GM12873 (cell line): ENCODE results near the gene GABARAP.
A peak's percentile ranks its signal among the peaks of the same experiment; 100 is the strongest.

Experiments used
- CTCF ChIP-seq: IDR thresholded peaks from 2 replicates; pipeline ENCODE4 v1.5.1; 2012; ENCODE audit warnings: low read depth, mild to moderate bottlenecking, moderate library complexity, low read length, control low read depth; ENCODE audit not compliant: insufficient read depth; ENCODE audit errors: missing control alignments

Gene GABARAP

DNA sequence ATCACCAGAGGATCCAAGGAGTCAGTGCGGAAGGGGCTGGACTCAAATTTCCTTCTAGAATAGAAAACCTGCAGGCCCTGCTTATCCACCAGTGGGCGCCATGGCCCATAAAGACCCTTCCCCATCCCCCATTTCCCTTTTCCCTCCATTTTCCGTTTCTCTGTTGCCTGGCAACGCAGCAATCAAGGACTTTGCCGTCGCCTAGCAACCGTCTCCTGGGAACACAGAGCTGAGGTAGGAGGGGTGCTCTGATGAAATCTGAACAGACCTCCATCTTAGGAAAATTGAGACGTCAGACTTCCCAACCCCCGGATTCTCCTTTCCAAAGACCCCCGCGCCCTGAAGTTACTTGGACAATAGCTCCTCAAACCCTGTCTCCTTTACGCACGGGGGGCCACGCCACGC lies 28.4 kb downstream of the GABARAP start:
- TF ChIP-seq CTCF = peak; percentile 59

- TF ChIP-seq CTCF = no peak
Observed at GRCh38 chr17:7211491-7212273, 30.6 kb downstream of the GABARAP start.

GRCh38 chr17:7208754-7209460 lies 33.3 kb downstream of the GABARAP start:
- TF ChIP-seq CTCF = no peak

- TF ChIP-seq CTCF = no peak
Observed at GRCh38 chr17:7208027-7208571, 34.1 kb downstream of the GABARAP start.

DNA sequence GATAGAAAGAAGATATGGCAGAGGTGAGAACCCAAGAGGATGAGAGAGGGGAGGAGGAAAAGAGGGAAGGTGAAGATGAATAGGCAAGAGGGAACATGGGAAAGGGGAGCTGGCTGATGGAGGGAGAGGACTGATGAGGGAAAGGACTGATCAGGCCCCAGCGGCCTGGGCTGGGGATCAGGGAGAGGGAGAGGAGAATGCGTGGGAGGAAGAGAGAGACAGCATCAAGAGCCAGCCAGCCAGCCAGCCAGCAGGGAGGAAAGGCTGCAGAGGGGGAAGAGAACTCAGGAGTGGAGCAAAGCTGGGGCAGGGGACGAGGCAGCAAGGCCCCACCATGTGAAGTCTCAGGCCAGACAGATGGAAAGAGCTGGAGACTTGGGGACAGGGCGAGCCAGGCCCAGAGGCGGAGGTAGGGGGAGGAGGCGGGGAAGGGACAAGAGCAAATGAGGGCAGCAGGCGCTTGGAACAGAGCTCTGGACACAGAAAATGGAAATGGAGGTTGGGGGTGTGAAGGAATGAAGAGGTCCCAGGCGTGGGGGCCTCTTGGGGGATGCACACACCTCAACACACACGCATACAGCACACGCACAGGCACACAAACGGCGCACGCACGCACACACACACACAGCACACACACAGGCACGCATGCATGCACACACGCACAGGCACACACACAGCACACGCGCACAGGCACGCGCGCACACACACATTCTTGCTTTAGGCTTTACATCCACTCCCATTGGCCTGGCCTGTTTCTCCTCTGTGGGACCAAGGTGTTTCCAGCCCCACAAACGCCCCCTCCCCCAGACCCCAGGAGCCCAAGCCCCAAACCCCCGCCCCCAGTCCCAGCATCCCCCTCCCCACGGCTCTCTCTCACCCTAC lies 34.9 kb downstream of the GABARAP start:
- no peak for TF ChIP-seq CTCF

DNA sequence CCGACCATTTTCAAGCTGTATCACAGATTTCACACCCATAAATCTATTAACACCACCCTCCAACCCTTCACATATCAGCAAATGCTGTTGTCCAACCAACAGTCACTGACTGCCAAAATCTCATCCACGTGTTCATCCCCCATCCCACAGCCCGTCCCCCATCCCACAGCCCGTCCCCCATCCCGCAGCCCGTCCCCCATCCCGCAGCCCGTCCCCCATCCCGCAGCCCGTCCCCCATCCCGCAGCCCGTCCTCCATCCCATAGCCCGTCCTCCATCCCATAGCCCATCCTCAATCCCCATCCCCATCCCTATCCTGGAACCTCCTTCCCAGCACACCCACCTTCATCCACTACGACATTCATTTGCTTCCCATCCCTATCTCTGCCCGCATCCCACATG lies 36.7 kb downstream of the GABARAP start:
- no peak for TF ChIP-seq CTCF
